LNCAP (cell line): Measurements from ENCODE around the gene NAA60.

Experiments
- CTCF ChIP-seq: fragments of 450-650 bp; IDR thresholded peaks from 2 replicates; pipeline ENCODE4 v1.5.1; 2017; ENCODE audit warnings: mild to moderate bottlenecking

NAA60 gene

GRCh38 chr16:3465911-3466584 lies 22.6 kb downstream of the NAA60 start:
- TF ChIP-seq CTCF: no peak

DNA sequence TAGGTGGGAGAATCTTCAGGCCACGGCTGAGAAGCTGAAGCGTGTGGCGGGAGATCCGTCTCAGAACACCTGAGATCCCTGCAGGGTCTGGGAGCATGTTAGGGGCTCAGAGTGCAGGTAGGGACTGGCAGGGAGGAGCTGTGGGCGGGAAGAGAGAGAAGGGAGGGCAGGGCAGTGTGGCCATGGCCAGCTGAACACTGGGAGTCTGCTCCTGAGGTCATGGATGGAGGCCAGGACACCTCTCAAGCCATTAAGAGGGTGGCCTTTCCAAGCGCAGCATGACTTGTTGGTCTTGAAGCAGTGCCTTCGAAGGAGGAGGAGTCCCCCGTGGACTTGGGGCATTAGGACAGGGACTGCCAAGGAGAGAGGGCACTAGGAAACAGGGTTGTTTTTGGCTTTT lies 23.7 kb downstream of the NAA60 start:
- no peak for TF ChIP-seq CTCF

GRCh38 chr16:3467921-3468320 lies 24.4 kb downstream of the NAA60 start:
- TF ChIP-seq CTCF: no peak

DNA sequence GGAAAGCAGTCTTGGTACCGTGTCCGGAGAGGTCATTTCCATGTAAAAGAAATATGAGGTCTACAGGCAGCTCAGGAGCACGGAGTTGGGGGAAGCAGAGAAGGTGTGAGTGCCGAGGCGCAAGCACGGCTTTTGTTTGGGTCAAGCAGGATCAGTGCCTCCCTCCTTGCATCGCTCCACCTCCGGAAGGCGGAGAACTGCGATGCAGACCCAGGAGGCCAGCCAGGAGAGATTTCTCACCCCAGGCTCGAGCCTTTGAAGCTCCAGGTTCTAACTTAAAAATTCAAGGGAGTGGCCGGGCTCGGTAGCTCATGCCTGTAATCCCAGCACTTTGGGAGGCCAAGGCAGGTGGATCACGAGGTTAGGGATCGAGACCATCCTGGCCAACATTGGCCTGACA lies 25.0 kb downstream of the NAA60 start:
- no peak for TF ChIP-seq CTCF

- no peak for TF ChIP-seq CTCF
Measured at GRCh38 chr16:3469736-3470135, 26.3 kb downstream of the NAA60 start.

GRCh38 chr16:3470723-3471122 lies 27.2 kb downstream of the NAA60 start:
- TF ChIP-seq CTCF: no peak

GRCh38 chr16:3471518-3472176 lies 28.2 kb downstream of the NAA60 start:
- TF ChIP-seq CTCF: no peak
